Chondrocyte (in vitro differentiated cells): ENCODE data around the gene CXCL16. TPM values are rescaled to one million over a fixed set of nuclear protein-coding genes. Genes with fewer than 3 reads are reported as not detected.
A peak's percentile ranks its signal among the peaks of the same experiment; 100 is the strongest.

ENCODE experiments used
- DNase-seq: peaks from one replicate; pipeline ENCODE4 v3.0.0; 2021; ENCODE audit warnings: mixed read lengths, low spot score
- H3K27ac Mint-ChIP-seq: one replicate; pipeline ENCODE4 v1.8.0; 2021; ENCODE audit warnings: mild to moderate bottlenecking, moderate library complexity, mixed read lengths; ENCODE audit not compliant: unreplicated experiment
- H3K27me3 Mint-ChIP-seq: 2 replicates; pipeline ENCODE4 v1.8.0; 2021; ENCODE audit warnings: low read depth, mixed read lengths
- H3K36me3 Mint-ChIP-seq: 2 replicates; pipeline ENCODE4 v1.8.0; 2021; ENCODE audit warnings: low read depth, mixed read lengths
- H3K4me1 Mint-ChIP-seq: 2 replicates; pipeline ENCODE4 v1.8.0; 2021; ENCODE audit warnings: low read depth, mild to moderate bottlenecking, mixed read lengths
- H3K4me3 Mint-ChIP-seq: one replicate; pipeline ENCODE4 v1.8.0; 2021; ENCODE audit warnings: mild to moderate bottlenecking, moderate library complexity, mixed read lengths; ENCODE audit not compliant: unreplicated experiment
- H3K9me3 Mint-ChIP-seq: 2 replicates; pipeline ENCODE4 v1.8.0; 2021; ENCODE audit warnings: low read depth, mixed read lengths
- total RNA-seq: library from RNA; stranded (reverse); gene quantifications from 3 replicates; pipeline ENCODE4 v1.2.1, GENCODE V29; 2021
- TF ChIP-seq, protein P1 (sequence below): fragments of 200-600 bp; sonication (generic); IDR thresholded peaks from 2 replicates; pipeline ENCODE4 v1.5.0; 2021; ENCODE audit warnings: antibody characterized with exemption, mild to moderate bottlenecking, moderate library complexity

Gene CXCL16
- total RNA-seq, 1 donor from 2014 or later = 5.4 TPM

GRCh38 chr17:4750606-4751005, 10.9 kb upstream of the CXCL16 start:
- no peaks in the 10 kb centered on the region for H3K9me3 Mint-ChIP-seq
- H3K4me3 Mint-ChIP-seq = no peak overlapping the region
- H3K36me3 Mint-ChIP-seq = peaks cover 2% of the 10 kb centered on the region
- DNase-seq = no peak
- peaks cover 52% of the 10 kb centered on the region for H3K27me3 Mint-ChIP-seq
- no peak overlapping the region for H3K27ac Mint-ChIP-seq
- no peaks in the 10 kb centered on the region for H3K4me1 Mint-ChIP-seq
- TF ChIP-seq, protein P1, sequence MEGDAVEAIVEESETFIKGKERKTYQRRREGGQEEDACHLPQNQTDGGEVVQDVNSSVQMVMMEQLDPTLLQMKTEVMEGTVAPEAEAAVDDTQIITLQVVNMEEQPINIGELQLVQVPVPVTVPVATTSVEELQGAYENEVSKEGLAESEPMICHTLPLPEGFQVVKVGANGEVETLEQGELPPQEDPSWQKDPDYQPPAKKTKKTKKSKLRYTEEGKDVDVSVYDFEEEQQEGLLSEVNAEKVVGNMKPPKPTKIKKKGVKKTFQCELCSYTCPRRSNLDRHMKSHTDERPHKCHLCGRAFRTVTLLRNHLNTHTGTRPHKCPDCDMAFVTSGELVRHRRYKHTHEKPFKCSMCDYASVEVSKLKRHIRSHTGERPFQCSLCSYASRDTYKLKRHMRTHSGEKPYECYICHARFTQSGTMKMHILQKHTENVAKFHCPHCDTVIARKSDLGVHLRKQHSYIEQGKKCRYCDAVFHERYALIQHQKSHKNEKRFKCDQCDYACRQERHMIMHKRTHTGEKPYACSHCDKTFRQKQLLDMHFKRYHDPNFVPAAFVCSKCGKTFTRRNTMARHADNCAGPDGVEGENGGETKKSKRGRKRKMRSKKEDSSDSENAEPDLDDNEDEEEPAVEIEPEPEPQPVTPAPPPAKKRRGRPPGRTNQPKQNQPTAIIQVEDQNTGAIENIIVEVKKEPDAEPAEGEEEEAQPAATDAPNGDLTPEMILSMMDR = no peak

DNA sequence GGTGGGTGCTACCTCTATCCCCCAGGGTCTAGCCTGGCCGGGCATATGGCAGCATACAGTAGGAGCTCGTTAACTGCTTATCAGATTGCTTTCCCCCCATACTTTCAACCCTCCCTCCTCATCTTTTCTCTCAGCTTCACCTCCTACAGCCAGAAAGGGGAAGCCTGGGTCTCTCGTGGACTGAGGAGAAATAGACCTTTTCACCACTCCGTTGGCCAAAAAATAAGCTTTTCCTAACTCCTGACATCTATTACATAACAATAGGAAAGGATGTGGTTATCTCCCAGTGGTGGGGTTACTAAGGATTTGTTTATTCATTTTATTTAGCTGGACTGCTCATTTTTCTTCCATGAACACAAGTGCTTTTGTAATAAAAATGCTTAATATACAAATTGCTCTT, 9.0 kb upstream of the CXCL16 start:
- no peak overlapping the region for H3K4me3 Mint-ChIP-seq
- H3K36me3 Mint-ChIP-seq = no peaks in the 10 kb centered on the region
- TF ChIP-seq, protein P1 = no peak
- no peaks in the 10 kb centered on the region for H3K9me3 Mint-ChIP-seq
- H3K27ac Mint-ChIP-seq = no peak overlapping the region
- DNase-seq = no peak
- H3K27me3 Mint-ChIP-seq = peaks cover 49% of the 10 kb centered on the region
- peaks cover 7% of the 10 kb centered on the region for H3K4me1 Mint-ChIP-seq

DNA sequence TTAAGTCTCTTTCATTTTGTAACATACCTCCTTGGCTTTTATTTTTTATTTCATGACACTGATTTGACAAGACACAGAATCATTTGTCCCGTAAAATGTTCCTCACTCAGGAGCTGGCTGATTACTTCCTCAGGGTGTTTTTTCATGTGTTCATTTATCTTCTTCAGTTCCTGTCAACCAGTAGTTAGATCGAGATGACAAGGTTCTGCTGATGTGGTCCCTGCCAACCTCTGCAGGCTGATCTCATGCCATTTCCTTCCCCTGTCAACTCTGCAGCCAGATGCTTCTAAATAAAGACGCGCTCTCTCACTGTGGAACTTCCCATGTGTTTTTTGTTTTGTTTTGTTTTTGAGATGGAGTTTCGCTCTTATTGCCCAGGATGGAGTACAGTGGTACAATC, 8.1 kb upstream of the CXCL16 start:
- DNase-seq = no peak
- H3K4me3 Mint-ChIP-seq = no peak overlapping the region
- TF ChIP-seq, protein P1 = no peak
- no peak overlapping the region for H3K27ac Mint-ChIP-seq
- no peaks in the 10 kb centered on the region for H3K9me3 Mint-ChIP-seq
- no peaks in the 10 kb centered on the region for H3K36me3 Mint-ChIP-seq
- peaks cover 7% of the 10 kb centered on the region for H3K4me1 Mint-ChIP-seq
- peaks cover 47% of the 10 kb centered on the region for H3K27me3 Mint-ChIP-seq

GRCh38 chr17:4744999-4745969, 5.6 kb upstream of the CXCL16 start:
- H3K27ac Mint-ChIP-seq = no peak overlapping the region
- H3K9me3 Mint-ChIP-seq = no peaks in the 10 kb centered on the region
- H3K27me3 Mint-ChIP-seq = peaks cover 36% of the 10 kb centered on the region
- no peaks in the 10 kb centered on the region for H3K36me3 Mint-ChIP-seq
- no peak for DNase-seq
- TF ChIP-seq, protein P1 = peak; percentile 25
- peaks cover 7% of the 10 kb centered on the region for H3K4me1 Mint-ChIP-seq
- H3K4me3 Mint-ChIP-seq = peak overlapping the region; percentile 42

- H3K27me3 Mint-ChIP-seq = peaks cover 29% of the 10 kb centered on the region
- no peaks in the 10 kb centered on the region for H3K9me3 Mint-ChIP-seq
- no peaks in the 10 kb centered on the region for H3K36me3 Mint-ChIP-seq
- no peak overlapping the region for H3K27ac Mint-ChIP-seq
- peaks cover 9% of the 10 kb centered on the region for H3K4me1 Mint-ChIP-seq
- no peak for DNase-seq
- no peak overlapping the region for H3K4me3 Mint-ChIP-seq
- TF ChIP-seq, protein P1 = no peak
These were observed 4.2 kb upstream of the CXCL16 start for GRCh38 chr17:4743898-4744297.
